ENCODE results near the gene STAB2. TPM values are rescaled to one million over a fixed set of nuclear protein-coding genes. Genes with fewer than 3 reads are reported as not detected.

Gene STAB2
- total RNA-seq, 1 donor from 2014 or later: not detected

DNA sequence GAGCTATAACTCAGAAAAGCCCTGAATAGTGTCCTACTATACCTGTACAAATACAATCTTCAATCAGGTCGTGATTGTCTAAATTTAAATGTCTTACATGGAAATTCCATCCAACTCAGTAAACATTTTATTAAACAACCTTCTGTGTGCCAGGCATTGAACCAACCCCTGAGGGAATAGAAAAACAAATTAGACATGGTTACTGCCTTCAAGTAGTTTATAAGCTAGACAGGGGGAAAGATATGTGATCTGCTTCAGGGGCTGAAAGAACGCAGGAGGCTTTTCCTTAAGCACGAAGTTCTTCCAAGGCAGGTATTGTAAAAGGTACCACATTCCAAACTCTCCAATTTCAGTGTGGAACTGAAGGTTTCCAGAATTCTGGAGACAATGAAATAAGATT lies 39.7 kb upstream of the STAB2 start:
- H3K27me3 Mint-ChIP-seq (ENCODE audit: insufficient read depth, low read depth): peaks cover 8% of the 10 kb centered on the region
- no peak overlapping the region for H3K27ac ChIP-seq
- H3K4me2 ChIP-seq: no peak overlapping the region
- no peak overlapping the region for H3K4me3 ChIP-seq
- H3K4me1 ChIP-seq: no peaks in the 10 kb centered on the region
- H3K27me3 ChIP-seq: no peaks in the 10 kb centered on the region
- peaks cover 23% of the 10 kb centered on the region for H3K9me3 Mint-ChIP-seq
- H3K9ac ChIP-seq: no peak overlapping the region
- no peak overlapping the region for H2AFZ ChIP-seq (replicated peaks)
- no peaks in the 10 kb centered on the region for H3K9me3 ChIP-seq (ENCODE audit: low read depth)
- DNase-seq (ENCODE audit: low spot score): no peak
- no peaks in the 10 kb centered on the region for H3K79me2 ChIP-seq (ENCODE audit: low read depth)
- H3K36me3 Mint-ChIP-seq: no peaks in the 10 kb centered on the region
- H3F3A ChIP-seq (ENCODE audit: low read depth): no peaks in the 10 kb centered on the region
- H3K4me1 Mint-ChIP-seq: peaks cover 12% of the 10 kb centered on the region
- TF ChIP-seq EZH2 (IDR thresholded peaks at IDR 0.05) (no peak), EZH2phosphoT487 (IDR thresholded peaks at IDR 0.05) (no peak), CTCF (IDR thresholded peaks at IDR 0.05) (no peak)
- H3K27ac Mint-ChIP-seq: no peak overlapping the region
- no peaks in the 10 kb centered on the region for H4K20me1 ChIP-seq (ENCODE audit: low read depth)
- no peak overlapping the region for H3K4me3 Mint-ChIP-seq
- H3K36me3 ChIP-seq: no peaks in the 10 kb centered on the region

- peaks cover 12% of the 10 kb centered on the region for H3K4me1 Mint-ChIP-seq
- H3K9ac ChIP-seq: no peak overlapping the region
These were observed 39.1 kb upstream of the STAB2 start for GRCh38 chr12:103547929-103548328.

GRCh38 chr12:103548622-103549601 lies 38.2 kb upstream of the STAB2 start:
- no peaks in the 10 kb centered on the region for H3K4me1 ChIP-seq
- H3K36me3 ChIP-seq: no peaks in the 10 kb centered on the region
- peak; percentile 80 for DNase-seq (ENCODE audit: low spot score)
- H4K20me1 ChIP-seq (ENCODE audit: low read depth): no peaks in the 10 kb centered on the region
- Mint-ChIP-seq H3K4me1 (peaks cover 12% of the 10 kb centered on the region), H3K4me3 (no peak overlapping the region), H3K36me3 (no peaks in the 10 kb centered on the region), H3K27ac (no peak overlapping the region), H3K27me3 (ENCODE audit: insufficient read depth, low read depth) (peaks cover 12% of the 10 kb centered on the region), H3K9me3 (peaks cover 15% of the 10 kb centered on the region)
- no peak overlapping the region for H2AFZ ChIP-seq (replicated peaks)
- H3K4me2 ChIP-seq: no peak overlapping the region
- H3K27me3 ChIP-seq: no peaks in the 10 kb centered on the region
- no peaks in the 10 kb centered on the region for H3K9me3 ChIP-seq (ENCODE audit: low read depth)
- no peaks in the 10 kb centered on the region for H3K79me2 ChIP-seq (ENCODE audit: low read depth)
- H3K9ac ChIP-seq: no peak overlapping the region
- TF ChIP-seq CTCF (IDR thresholded peaks at IDR 0.05): peak; percentile 95
- TF ChIP-seq EZH2 (IDR thresholded peaks at IDR 0.05): no peak
- H3F3A ChIP-seq (ENCODE audit: low read depth): no peaks in the 10 kb centered on the region
- no peak overlapping the region for H3K27ac ChIP-seq
- no peak overlapping the region for H3K4me3 ChIP-seq

More at GRCh38 chr12:103547929-103548328, 39.1 kb upstream of the STAB2 start:
- no peak overlapping the region for H3K27ac Mint-ChIP-seq
- no peaks in the 10 kb centered on the region for H3K36me3 Mint-ChIP-seq
- no peak overlapping the region for H3K4me2 ChIP-seq
- H3F3A ChIP-seq (ENCODE audit: low read depth): no peaks in the 10 kb centered on the region
- H3K9me3 ChIP-seq (ENCODE audit: low read depth): no peaks in the 10 kb centered on the region
- H3K9me3 Mint-ChIP-seq: peaks cover 20% of the 10 kb centered on the region
- TF ChIP-seq EZH2 (IDR thresholded peaks at IDR 0.05) (no peak), CTCF (IDR thresholded peaks at IDR 0.05) (peak; percentile 33)
- H3K4me3 ChIP-seq: no peak overlapping the region
- peak; percentile 45 for DNase-seq (ENCODE audit: low spot score)
- H4K20me1 ChIP-seq (ENCODE audit: low read depth): no peaks in the 10 kb centered on the region
- H3K36me3 ChIP-seq: no peaks in the 10 kb centered on the region
- no peaks in the 10 kb centered on the region for H3K79me2 ChIP-seq (ENCODE audit: low read depth)
- no peaks in the 10 kb centered on the region for H3K4me1 ChIP-seq
- no peak overlapping the region for H3K4me3 Mint-ChIP-seq
- H3K27ac ChIP-seq: no peak overlapping the region
- H3K27me3 Mint-ChIP-seq (ENCODE audit: insufficient read depth, low read depth): peaks cover 8% of the 10 kb centered on the region
- H2AFZ ChIP-seq (replicated peaks): no peak overlapping the region
- H3K27me3 ChIP-seq: no peaks in the 10 kb centered on the region

All from neural progenitor cell (in vitro differentiated cells).